ENCODE measurements around the gene NECTIN2. TPM values are rescaled to one million over a fixed set of nuclear protein-coding genes. Genes with fewer than 3 reads are reported as not detected.
"Not testable (repeated sequence)": the region's sequence is repeated elsewhere in the genome, so short reads cannot be mapped to it uniquely, and the experiment has no call there.

The NECTIN2 gene
- total and polyA plus RNA-seq, 7 donors: 9.0 to 32.9 (median 18.1) TPM

GRCh38 chr19:44909775-44910174 is 63.7 kb downstream of the NECTIN2 start:
- Histone ChIP-seq H3K27me3 (ENCODE audit: insufficient read depth in 3 of 3, low read length in 2 of 3) (peaks cover 0 to 53% (median 18%) of the 10 kb centered on the region in 3 donors), H3K4me3 (no peak overlapping the region), H3K27ac (no peak overlapping the region), H3K36me3 (ENCODE audit: insufficient read depth in 1 of 2, low read depth in 1 of 2) (no peaks in the 10 kb centered on the region), H3K4me1 (no peaks in the 10 kb centered on the region), H3K9me3 (no peaks in the 10 kb centered on the region)
- TF ChIP-seq CTCF (IDR thresholded peaks at IDR 0.05): no peak
- DNase-seq (no peak), ATAC-seq (no peak)
- WGBS, 3 donors: 80 to 89% (median 81%) methylated on average over 5 of the region's 5 CpGs
- intact Hi-C loops (cut with DNase I): loop anchor here (5.0 to 10.0 kb wide), 2 partner anchors 145 to 148 kb away; no protein-coding TSS in a partner anchor

- intact Hi-C loops (cut with DNase I); ATAC-seq; H3K9me3 ChIP-seq; H3K27ac ChIP-seq; H3K4me3 ChIP-seq; H3K36me3 ChIP-seq (ENCODE audit: insufficient read depth in 1 of 2, low read depth in 1 of 2); DNase-seq; H3K4me1 ChIP-seq: not testable (repeated sequence)
- 84 to 97% (median 85%) methylated on average over 6 of the region's 6 CpGs for WGBS, 3 donors
- peaks cover 0 to 34% (median 7%) of the 10 kb centered on the region in 3 donors for H3K27me3 ChIP-seq (ENCODE audit: insufficient read depth in 3 of 3, low read length in 2 of 3)
Observed at GRCh38 chr19:44911896-44912295, 65.8 kb downstream of the NECTIN2 start.

GRCh38 chr19:44912854-44913253 is 66.8 kb downstream of the NECTIN2 start:
- ATAC-seq (peak in 3 of 4 donors; percentile 31 to 52 (median 35)), DNase-seq (peak; percentile 61 to 78)
- intact Hi-C loops (cut with DNase I): no loop called here
- Histone ChIP-seq H3K27ac (no peak overlapping the region), H3K27me3 (ENCODE audit: insufficient read depth in 3 of 3, low read length in 2 of 3) (peaks cover 0 to 26% (median 3%) of the 10 kb centered on the region in 3 donors), H3K36me3 (ENCODE audit: insufficient read depth in 1 of 2, low read depth in 1 of 2) (no peaks in the 10 kb centered on the region), H3K4me1 (no peaks in the 10 kb centered on the region), H3K4me3 (no peak overlapping the region), H3K9me3 (no peaks in the 10 kb centered on the region)
- no peak for TF ChIP-seq CTCF (IDR thresholded peaks at IDR 0.05)
- WGBS, 3 donors: 12 to 39% (median 16%) methylated on average over 5 to 6 of the region's 6 CpGs

- H3K4me3 ChIP-seq; DNase-seq; intact Hi-C loops (cut with DNase I); H3K9me3 ChIP-seq; H3K27ac ChIP-seq; H3K4me1 ChIP-seq; H3K36me3 ChIP-seq (ENCODE audit: insufficient read depth in 1 of 2, low read depth in 1 of 2); ATAC-seq: not testable (repeated sequence)
- peaks cover 0 to 26% (median 3%) of the 10 kb centered on the region in 3 donors for H3K27me3 ChIP-seq (ENCODE audit: insufficient read depth in 3 of 3, low read length in 2 of 3)
- 42 to 62% (median 47%) methylated on average over 22 to 23 of the region's 23 CpGs for WGBS, 3 donors
Observed at GRCh38 chr19:44913512-44914432, 67.7 kb downstream of the NECTIN2 start.

- Histone ChIP-seq H3K27me3 (ENCODE audit: insufficient read depth in 3 of 3, low read length in 2 of 3) (peaks cover 0 to 26% (median 0%) of the 10 kb centered on the region in 3 donors), H3K4me3 (peak within 1 kb of the TSS; percentile 64)
- intact Hi-C loops (cut with DNase I); H3K9me3 ChIP-seq; H3K4me1 ChIP-seq; H3K27ac ChIP-seq; H3K36me3 ChIP-seq (ENCODE audit: insufficient read depth in 1 of 2, low read depth in 1 of 2): not testable (repeated sequence)
- DNase-seq (peak; percentile 84 to 91), ATAC-seq (peak; percentile 88 to 95 (median 90))
- WGBS, 3 donors: 3 to 12% (median 6%) methylated on average over 25 to 27 of the region's 28 CpGs
Observed at GRCh38 chr19:44914433-44915206, 68.5 kb downstream of the NECTIN2 start, which contains the start of gene APOC1. TSS of gene APOC1 (plus strand) at chr19:44914608. CDS start at chr19:44914892, 284 bp downstream.
